ENCODE data around the gene RCOR2. TPM values are rescaled to one million over a fixed set of nuclear protein-coding genes. Genes with fewer than 3 reads are reported as not detected.

The RCOR2 gene
- total and polyA plus RNA-seq, 2 experiments from 2014 or later: 5.5 to 66.9 TPM

DNA sequence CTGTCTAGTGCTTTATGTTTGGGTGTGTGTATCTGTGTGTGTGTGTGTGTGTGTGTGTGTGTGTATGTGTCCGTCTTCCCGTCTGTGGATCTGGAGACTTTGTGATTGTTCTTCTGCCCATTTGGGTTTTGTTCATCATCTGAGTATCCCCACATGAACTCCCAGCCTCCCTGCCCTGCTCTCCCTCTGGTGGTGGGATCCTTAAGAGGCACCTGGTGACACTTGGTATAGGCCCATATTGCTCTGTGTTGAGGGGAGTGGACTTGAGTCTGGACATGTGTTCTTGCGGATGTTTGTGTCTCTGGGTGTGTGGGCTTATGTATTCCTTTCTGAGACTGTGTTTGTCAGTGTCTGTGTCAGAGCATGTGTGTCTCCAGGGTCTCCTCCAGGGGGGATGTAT is 15.3 kb downstream of the RCOR2 start (continued):
- TF ChIP-seq, protein P1, sequence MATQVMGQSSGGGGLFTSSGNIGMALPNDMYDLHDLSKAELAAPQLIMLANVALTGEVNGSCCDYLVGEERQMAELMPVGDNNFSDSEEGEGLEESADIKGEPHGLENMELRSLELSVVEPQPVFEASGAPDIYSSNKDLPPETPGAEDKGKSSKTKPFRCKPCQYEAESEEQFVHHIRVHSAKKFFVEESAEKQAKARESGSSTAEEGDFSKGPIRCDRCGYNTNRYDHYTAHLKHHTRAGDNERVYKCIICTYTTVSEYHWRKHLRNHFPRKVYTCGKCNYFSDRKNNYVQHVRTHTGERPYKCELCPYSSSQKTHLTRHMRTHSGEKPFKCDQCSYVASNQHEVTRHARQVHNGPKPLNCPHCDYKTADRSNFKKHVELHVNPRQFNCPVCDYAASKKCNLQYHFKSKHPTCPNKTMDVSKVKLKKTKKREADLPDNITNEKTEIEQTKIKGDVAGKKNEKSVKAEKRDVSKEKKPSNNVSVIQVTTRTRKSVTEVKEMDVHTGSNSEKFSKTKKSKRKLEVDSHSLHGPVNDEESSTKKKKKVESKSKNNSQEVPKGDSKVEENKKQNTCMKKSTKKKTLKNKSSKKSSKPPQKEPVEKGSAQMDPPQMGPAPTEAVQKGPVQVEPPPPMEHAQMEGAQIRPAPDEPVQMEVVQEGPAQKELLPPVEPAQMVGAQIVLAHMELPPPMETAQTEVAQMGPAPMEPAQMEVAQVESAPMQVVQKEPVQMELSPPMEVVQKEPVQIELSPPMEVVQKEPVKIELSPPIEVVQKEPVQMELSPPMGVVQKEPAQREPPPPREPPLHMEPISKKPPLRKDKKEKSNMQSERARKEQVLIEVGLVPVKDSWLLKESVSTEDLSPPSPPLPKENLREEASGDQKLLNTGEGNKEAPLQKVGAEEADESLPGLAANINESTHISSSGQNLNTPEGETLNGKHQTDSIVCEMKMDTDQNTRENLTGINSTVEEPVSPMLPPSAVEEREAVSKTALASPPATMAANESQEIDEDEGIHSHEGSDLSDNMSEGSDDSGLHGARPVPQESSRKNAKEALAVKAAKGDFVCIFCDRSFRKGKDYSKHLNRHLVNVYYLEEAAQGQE (IDR thresholded peaks at IDR 0.05; ENCODE audit: unreplicated experiment): no peak
- no peak for TF ChIP-seq EZH2 (IDR thresholded peaks at IDR 0.05; ENCODE audit: low read depth, unreplicated experiment)

DNA sequence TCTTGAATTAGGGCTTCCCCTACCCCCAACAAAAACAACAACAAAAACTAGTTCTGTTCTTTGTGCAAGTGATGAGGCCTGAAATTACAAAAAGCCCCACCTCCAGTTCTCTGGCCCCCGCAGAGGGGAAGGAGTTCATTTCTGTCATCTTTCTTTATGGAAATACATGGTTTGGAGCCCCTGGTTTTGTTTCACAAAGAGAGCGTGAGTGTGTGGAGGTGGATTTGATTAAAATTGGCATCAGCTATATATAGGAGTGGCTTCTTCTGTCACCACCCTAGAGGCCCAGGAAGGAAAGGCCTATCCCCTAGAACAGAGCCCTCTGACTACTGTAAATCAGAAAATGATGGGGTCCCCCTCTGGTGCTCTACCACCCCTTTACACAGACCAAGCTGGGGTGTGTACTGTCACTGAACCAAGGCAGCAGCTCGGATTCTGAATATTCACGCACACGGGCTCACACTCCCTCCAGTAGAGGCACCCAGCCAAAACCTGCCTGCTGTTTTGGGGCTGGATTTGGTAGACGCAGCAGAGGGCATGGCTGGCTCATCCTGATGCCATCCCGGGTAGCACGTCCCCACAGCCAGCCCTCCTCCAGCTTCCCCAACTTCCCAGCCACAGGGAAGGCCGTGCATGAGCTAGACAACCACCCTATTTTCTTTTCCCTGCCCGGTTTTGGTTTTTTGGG is 19.4 kb downstream of the RCOR2 start:
- no peak overlapping the region for H3K27ac ChIP-seq (ENCODE audit: low read depth)
- no peak overlapping the region for H3K27ac Mint-ChIP-seq
- peaks cover 61% of the 10 kb centered on the region for H3K36me3 Mint-ChIP-seq (ENCODE audit: low read depth)
- H3K4me1 Mint-ChIP-seq: no peaks in the 10 kb centered on the region; the same call in 2 of the 3 replicates
- no peaks in the 10 kb centered on the region for H3K9me2 ChIP-seq (ENCODE audit: insufficient read depth)
- ATAC-seq (no peak), DNase-seq (ENCODE audit: low spot score) (no peak)
- H3K36me3 ChIP-seq (ENCODE audit: insufficient read depth): peaks cover 17% of the 10 kb centered on the region; the same call in 1 of the 2 replicates
- H3K4me3 Mint-ChIP-seq: no peak overlapping the region
- no peak overlapping the region for H2AFZ ChIP-seq
- peaks cover 5% of the 10 kb centered on the region for H3K27me3 Mint-ChIP-seq (ENCODE audit: insufficient read depth, low read depth, poor library complexity)
- no peak overlapping the region for H3K4me3 ChIP-seq
- TF ChIP-seq POLR2AphosphoS5 (IDR thresholded peaks at IDR 0.05; ENCODE audit: low read depth): no peak
- no peak for TF ChIP-seq STAT1 (IDR thresholded peaks at IDR 0.05; ENCODE audit: unreplicated experiment)
- TF ChIP-seq, protein P2, sequence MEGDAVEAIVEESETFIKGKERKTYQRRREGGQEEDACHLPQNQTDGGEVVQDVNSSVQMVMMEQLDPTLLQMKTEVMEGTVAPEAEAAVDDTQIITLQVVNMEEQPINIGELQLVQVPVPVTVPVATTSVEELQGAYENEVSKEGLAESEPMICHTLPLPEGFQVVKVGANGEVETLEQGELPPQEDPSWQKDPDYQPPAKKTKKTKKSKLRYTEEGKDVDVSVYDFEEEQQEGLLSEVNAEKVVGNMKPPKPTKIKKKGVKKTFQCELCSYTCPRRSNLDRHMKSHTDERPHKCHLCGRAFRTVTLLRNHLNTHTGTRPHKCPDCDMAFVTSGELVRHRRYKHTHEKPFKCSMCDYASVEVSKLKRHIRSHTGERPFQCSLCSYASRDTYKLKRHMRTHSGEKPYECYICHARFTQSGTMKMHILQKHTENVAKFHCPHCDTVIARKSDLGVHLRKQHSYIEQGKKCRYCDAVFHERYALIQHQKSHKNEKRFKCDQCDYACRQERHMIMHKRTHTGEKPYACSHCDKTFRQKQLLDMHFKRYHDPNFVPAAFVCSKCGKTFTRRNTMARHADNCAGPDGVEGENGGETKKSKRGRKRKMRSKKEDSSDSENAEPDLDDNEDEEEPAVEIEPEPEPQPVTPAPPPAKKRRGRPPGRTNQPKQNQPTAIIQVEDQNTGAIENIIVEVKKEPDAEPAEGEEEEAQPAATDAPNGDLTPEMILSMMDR (conservative IDR thresholded peaks at IDR 0.05; ENCODE audit: low read depth in 2 of 2): no peak
- no peak for TF ChIP-seq EZH2 (IDR thresholded peaks at IDR 0.05; ENCODE audit: low read depth, unreplicated experiment)
- TF ChIP-seq, protein P1 (IDR thresholded peaks at IDR 0.05; ENCODE audit: unreplicated experiment): no peak
- TF ChIP-seq JUNB (IDR thresholded peaks at IDR 0.05; ENCODE audit: unreplicated experiment): no peak
- H4K20me1 ChIP-seq (replicated peaks; ENCODE audit: insufficient read depth): peaks cover 12% of the 10 kb centered on the region
- H3K9me3 Mint-ChIP-seq: no peaks in the 10 kb centered on the region
- H3K79me2 ChIP-seq (replicated peaks; ENCODE audit: insufficient read depth): peaks cover 21% of the 10 kb centered on the region
- no peaks in the 10 kb centered on the region for H3K4me1 ChIP-seq (ENCODE audit: insufficient read depth)
- no peaks in the 10 kb centered on the region for H3K27me3 ChIP-seq (ENCODE audit: insufficient read depth)
- H3K4me2 ChIP-seq: no peak overlapping the region
- H3F3A ChIP-seq (replicated peaks; ENCODE audit: low read depth): peaks cover 27% of the 10 kb centered on the region; the same call in 1 of the 2 replicates

Measured in GM23338 (cell line).